ENCODE data around the gene GRIK2. TPM values are rescaled to one million over a fixed set of nuclear protein-coding genes. Genes with fewer than 3 reads are reported as not detected.

GRIK2 gene
- total and polyA plus RNA-seq, 8 donors: 0.61 to 3.5 (median 2.4) TPM

GRCh38 chr6:101541894-101542293, 148.4 kb downstream of the GRIK2 start:
- FAIRE-seq (no peak), ATAC-seq (no peak), DNase-seq (no peak)
- no peak overlapping the region for H3K4me3 ChIP-seq
- intact Hi-C loops (cut with DNase I): no loop called here
- H3K36me3 ChIP-seq: no peaks in the 10 kb centered on the region
- no peaks in the 10 kb centered on the region for H3K9me3 ChIP-seq
- H3K4me1 ChIP-seq: no peaks in the 10 kb centered on the region
- TF ChIP-seq CTCF (IDR thresholded peaks at IDR 0.05): no peak
- 72 to 88% methylated on average over 2 of the region's 2 CpGs for WGBS, 2 donors
- no peak overlapping the region for H3K27ac ChIP-seq
- H3K27me3 ChIP-seq: no peaks in the 10 kb centered on the region

- no peak for FAIRE-seq
- TF ChIP-seq CTCF (IDR thresholded peaks at IDR 0.05): no peak
- H3K27me3 ChIP-seq: no peaks in the 10 kb centered on the region
- intact Hi-C loops (cut with DNase I): no loop called here
- no peaks in the 10 kb centered on the region for H3K4me1 ChIP-seq
- H3K9me3 ChIP-seq: no peaks in the 10 kb centered on the region
- H3K36me3 ChIP-seq: no peaks in the 10 kb centered on the region
- no peak for ATAC-seq
- WGBS, 2 donors: 32 to 52% methylated on average over 1 of the region's 1 CpG
- H3K27ac ChIP-seq: no peak overlapping the region
- no peak for DNase-seq
- H3K4me3 ChIP-seq: no peak overlapping the region
These were observed 150.3 kb downstream of the GRIK2 start for GRCh38 chr6:101543796-101544195.

- no peak for TF ChIP-seq CTCF (IDR thresholded peaks at IDR 0.05)
- WGBS, 2 donors: 75 to 78% methylated on average over 5 of the region's 5 CpGs
- Histone ChIP-seq H3K27me3 (no peaks in the 10 kb centered on the region), H3K27ac (no peak overlapping the region), H3K4me1 (no peaks in the 10 kb centered on the region), H3K4me3 (no peak overlapping the region), H3K9me3 (no peaks in the 10 kb centered on the region), H3K36me3 (no peaks in the 10 kb centered on the region)
- FAIRE-seq (no peak), ATAC-seq (no peak), DNase-seq (no peak)
- intact Hi-C loops (cut with DNase I): no loop called here
These were observed 150.8 kb downstream of the GRIK2 start for GRCh38 chr6:101544286-101544685.

GRCh38 chr6:101545191-101545590, 151.7 kb downstream of the GRIK2 start:
- no peak for ATAC-seq
- intact Hi-C loops (cut with DNase I): no loop called here

GRCh38 chr6:101550451-101550850, 156.9 kb downstream of the GRIK2 start:
- FAIRE-seq: no peak
- DNase-seq: no peak
- no peak overlapping the region for H3K27ac ChIP-seq
- no peak for ATAC-seq
- H3K9me3 ChIP-seq: no peaks in the 10 kb centered on the region
- no peak for TF ChIP-seq CTCF (IDR thresholded peaks at IDR 0.05)
- no peak overlapping the region for H3K4me3 ChIP-seq
- H3K4me1 ChIP-seq: no peaks in the 10 kb centered on the region
- H3K27me3 ChIP-seq: no peaks in the 10 kb centered on the region
- intact Hi-C loops (cut with DNase I): no loop called here
- H3K36me3 ChIP-seq: no peaks in the 10 kb centered on the region
- 78 to 89% methylated on average over 4 of the region's 4 CpGs for whole genome bisulfite sequencing, 2 donors

More at GRCh38 chr6:101545191-101545590, 151.7 kb downstream of the GRIK2 start:
- no peak for FAIRE-seq
- no peak for TF ChIP-seq CTCF (IDR thresholded peaks at IDR 0.05)
- DNase-seq: no peak
- Histone ChIP-seq H3K4me1 (no peaks in the 10 kb centered on the region), H3K27me3 (no peaks in the 10 kb centered on the region), H3K9me3 (no peaks in the 10 kb centered on the region), H3K36me3 (no peaks in the 10 kb centered on the region), H3K4me3 (no peak overlapping the region), H3K27ac (no peak overlapping the region)
- 59 to 73% methylated on average over 3 of the region's 3 CpGs for WGBS, 2 donors

Data from pancreas (tissue), 10 donors.